Neuronal stem cell (in vitro differentiated cells): ENCODE data around the gene FGL2.
"Not testable (repeated sequence)": the region's sequence is repeated elsewhere in the genome, so short reads cannot be mapped to it uniquely, and the experiment has no call there.

Source experiments
- DNase-seq: peaks from one replicate; pipeline ENCODE4 v3.0.0-alpha.2; 2013; ENCODE audit warnings: low spot score
- H2AFZ ChIP-seq: one replicate; pipeline ENCODE4 v1.6.1; 2013; ENCODE audit warnings: mild to moderate bottlenecking, low read length, inconsistent platforms
- H2AK5ac ChIP-seq: 2 replicates; pipeline ENCODE4 v1.6.1; 2013; ENCODE audit warnings: low read depth, mild to moderate bottlenecking, inconsistent platforms, low read length, moderate library complexity, mixed read lengths
- H2BK120ac ChIP-seq: 2 replicates; pipeline ENCODE4 v1.6.1; 2013; ENCODE audit warnings: low read depth, mild to moderate bottlenecking, inconsistent platforms, low read length, moderate library complexity, mixed read lengths
- H2BK12ac ChIP-seq: one replicate; pipeline ENCODE4 v1.6.1; 2013; ENCODE audit warnings: low read length, inconsistent platforms
- H2BK15ac ChIP-seq: 2 replicates; pipeline ENCODE4 v1.6.1; 2013; ENCODE audit warnings: mild to moderate bottlenecking, low read length, inconsistent platforms, mixed read lengths
- H2BK5ac ChIP-seq: one replicate; pipeline ENCODE4 v1.6.1; 2013; ENCODE audit warnings: inconsistent platforms, mild to moderate bottlenecking, low read length, moderate library complexity
- H3K14ac ChIP-seq: one replicate; pipeline ENCODE4 v1.6.1; 2013; ENCODE audit warnings: low read length, inconsistent platforms
- H3K18ac ChIP-seq: 2 replicates; pipeline ENCODE4 v1.6.1; 2013; ENCODE audit warnings: low read length, inconsistent platforms
- H3K23ac ChIP-seq: 2 replicates; pipeline ENCODE4 v1.6.1; 2013; ENCODE audit warnings: low read depth, mild to moderate bottlenecking, mixed read lengths, low read length, inconsistent platforms; ENCODE audit not compliant: poor library complexity
- H3K27ac ChIP-seq: replicated peaks from 3 replicates; pipeline ENCODE4 v1.5.1; 2013; ENCODE audit warnings: low read length, inconsistent platforms
- H3K27me3 ChIP-seq, 3 experiments: 2 replicates each; pipeline ENCODE4 v1.6.1; 2013; ENCODE audit warnings: low read length in 3 of 3, mild to moderate bottlenecking in 2 of 3, inconsistent platforms in 1 of 3, low read depth in 1 of 3, mixed read lengths in 1 of 3, moderate library complexity in 1 of 3; ENCODE audit not compliant: control insufficient read depth in 3 of 3, insufficient read depth in 3 of 3
- H3K36me3 ChIP-seq, 2 donors: replicated peaks in 1 of 2; 2 replicates each; pipeline ENCODE4 v1.6.1; 2013; ENCODE audit warnings: low read length in 2 of 2; ENCODE audit not compliant: control insufficient read depth in 2 of 2, insufficient read depth in 2 of 2
- H3K4ac ChIP-seq: 2 replicates; pipeline ENCODE4 v1.6.1; 2013; ENCODE audit warnings: inconsistent platforms, mild to moderate bottlenecking, low read length, moderate library complexity
- H3K4me1 ChIP-seq, 2 donors: 1 replicate in 1 of 2; 2 replicates in 1 of 2; pipeline ENCODE4 v1.6.1; 2013; ENCODE audit warnings: low read length in 2 of 2, low read depth in 1 of 2; ENCODE audit not compliant: control insufficient read depth in 2 of 2, insufficient read depth in 1 of 2
- H3K4me2 ChIP-seq: one replicate; pipeline ENCODE4 v1.6.1; 2013; ENCODE audit warnings: mild to moderate bottlenecking, low read length, inconsistent platforms; ENCODE audit not compliant: insufficient read depth, poor library complexity, severe bottlenecking
- H3K4me3 ChIP-seq, 2 donors: 2 replicates each; pipeline ENCODE4 v1.5.1; 2013; ENCODE audit warnings: low read length in 2 of 2, mild to moderate bottlenecking in 2 of 2, inconsistent platforms in 1 of 2, moderate library complexity in 1 of 2
- H3K79me1 ChIP-seq: one replicate; pipeline ENCODE4 v1.6.1; 2013; ENCODE audit warnings: low read depth, mild to moderate bottlenecking, inconsistent platforms, low read length, moderate library complexity
- H3K9ac ChIP-seq: one replicate; pipeline ENCODE4 v1.6.1; 2013; ENCODE audit warnings: mild to moderate bottlenecking, low read depth, low read length, inconsistent platforms; ENCODE audit not compliant: poor library complexity
- H3K9me3 ChIP-seq, 2 donors: replicated peaks in 1 of 2; 2 replicates each; pipeline versions ENCODE3 to v1.6.1; 2013; ENCODE audit warnings: low read length in 2 of 2, mild to moderate bottlenecking in 2 of 2, inconsistent platforms in 1 of 2, low read depth in 1 of 2, mixed read lengths in 1 of 2, moderate library complexity in 1 of 2; ENCODE audit not compliant: control insufficient read depth in 2 of 2, insufficient read depth in 1 of 2
- H4K8ac ChIP-seq: one replicate; pipeline ENCODE4 v1.6.1; 2013; ENCODE audit warnings: low read depth, mild to moderate bottlenecking, inconsistent platforms, low read length, moderate library complexity
- H4K91ac ChIP-seq: one replicate; pipeline ENCODE4 v1.6.1; 2013; ENCODE audit warnings: low read length, low read depth, mild to moderate bottlenecking, inconsistent platforms; ENCODE audit not compliant: poor library complexity
- WGBS, 2 donors: extraction: QIAGEN DNeasy Blood & Tissue Kit; methylation state at CpG; one replicate each; pipeline ENCODE4 v1.1.7; 2013; ENCODE audit warnings: missing lambda C conversion rate in 2 of 2, mixed read lengths in 1 of 2; ENCODE audit not compliant: insufficient read length in 2 of 2, insufficient replicate concordance in 1 of 2; ENCODE audit errors: extremely low coverage in 2 of 2; 5-methylcytosine and 5-hydroxymethylcytosine counted together

The FGL2 gene

DNA sequence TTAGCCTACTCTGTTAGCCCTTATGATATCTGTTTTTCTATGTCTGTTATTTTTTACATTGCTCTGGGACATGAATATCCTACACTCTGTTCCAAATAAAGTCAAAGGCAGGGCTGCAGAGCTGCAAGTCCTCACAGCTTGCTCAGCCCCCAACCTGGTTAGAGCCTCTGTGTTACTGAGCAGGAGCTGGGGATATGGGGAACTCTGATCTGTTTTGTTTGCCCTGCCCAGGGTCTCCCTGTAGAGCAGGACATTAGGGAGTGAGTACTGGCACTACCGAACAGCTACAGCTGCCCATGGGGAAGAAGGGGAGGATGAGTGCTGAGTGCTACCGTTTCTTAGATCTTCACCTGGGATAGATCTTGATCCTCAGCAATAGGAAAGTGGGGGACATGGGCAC is 32.8 kb upstream of the FGL2 start:
- H2BK5ac ChIP-seq = no peak overlapping the region
- H3K9me3 ChIP-seq = no peaks in the 10 kb centered on the region
- no CpG with 5 or more reads among the region's 2 CpGs for WGBS, 2 donors
- no peaks in the 10 kb centered on the region for H3K27me3 ChIP-seq
- H2BK120ac ChIP-seq = no peak overlapping the region
- DNase-seq = no peak
- H3K9ac ChIP-seq = no peak overlapping the region
- H3K4me3 ChIP-seq = no peak overlapping the region
- no peak overlapping the region for H4K91ac ChIP-seq
- peak overlapping the region; percentile 5 for H3K18ac ChIP-seq
- no peaks in the 10 kb centered on the region for H3K79me1 ChIP-seq
- no peak overlapping the region for H3K4ac ChIP-seq
- H3K14ac ChIP-seq = no peak overlapping the region
- H2AK5ac ChIP-seq = no peak overlapping the region
- no peak overlapping the region for H3K4me2 ChIP-seq
- no peak overlapping the region for H3K27ac ChIP-seq
- no peak overlapping the region for H2BK15ac ChIP-seq
- H3K36me3 ChIP-seq = no peaks in the 10 kb centered on the region
- H3K4me1 ChIP-seq = peaks cover 0 to 2% of the 10 kb centered on the region in 2 donors
- no peak overlapping the region for H3K23ac ChIP-seq
- H4K8ac ChIP-seq = no peak overlapping the region
- H2AFZ ChIP-seq = no peak overlapping the region
- H2BK12ac ChIP-seq = no peak overlapping the region

DNA sequence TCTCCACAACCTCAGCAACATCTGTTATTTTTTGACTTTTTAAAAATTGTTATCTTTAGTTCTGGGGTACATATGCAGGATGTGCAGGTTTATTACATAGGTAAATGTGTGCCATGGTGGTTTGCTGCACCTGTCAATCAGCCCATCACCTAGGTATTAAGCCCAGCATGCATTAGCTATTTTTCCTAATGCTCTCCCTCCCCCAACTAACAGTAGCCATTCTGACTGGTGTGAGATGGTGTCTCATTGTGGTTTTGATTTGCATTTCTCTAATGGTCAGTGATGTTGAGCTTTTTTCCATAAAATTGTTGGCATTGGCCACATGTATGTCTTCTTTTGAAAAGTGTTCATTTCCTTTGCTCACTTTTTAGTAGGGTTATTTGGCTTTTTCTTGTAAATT is 29.2 kb upstream of the FGL2 start:
- not testable (repeated sequence) for H3K9ac ChIP-seq, H3K4ac ChIP-seq, H2AK5ac ChIP-seq, H3K4me1 ChIP-seq, H2AFZ ChIP-seq, H3K27ac ChIP-seq, H4K91ac ChIP-seq, H3K4me2 ChIP-seq, H2BK120ac ChIP-seq, H3K79me1 ChIP-seq, H3K27me3 ChIP-seq, H3K23ac ChIP-seq, H2BK5ac ChIP-seq, H3K18ac ChIP-seq, H3K14ac ChIP-seq, DNase-seq, H3K4me3 ChIP-seq, H3K36me3 ChIP-seq, H3K9me3 ChIP-seq, H2BK15ac ChIP-seq, H2BK12ac ChIP-seq, H4K8ac ChIP-seq

DNA sequence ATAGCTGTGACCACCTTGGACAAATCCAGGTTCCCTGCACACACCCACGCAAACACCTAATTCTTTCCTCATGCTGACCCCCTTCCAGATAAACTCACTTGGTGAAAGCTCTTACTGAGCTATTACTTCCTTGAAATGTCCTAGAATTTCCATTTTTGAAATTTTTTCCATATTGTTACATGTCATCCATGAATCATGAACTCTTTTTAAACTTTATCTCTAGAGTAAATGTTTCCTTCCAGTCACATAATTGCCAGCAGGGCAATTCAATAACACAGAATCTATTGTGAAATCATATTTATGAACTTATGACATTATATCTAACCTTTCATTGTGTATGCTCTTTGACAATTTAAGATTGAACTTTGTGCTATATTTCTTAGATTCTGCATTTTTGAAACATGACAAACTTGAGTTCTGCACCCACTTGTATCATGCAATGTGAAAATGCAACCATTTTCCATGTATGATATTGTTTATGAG is 26.8 kb upstream of the FGL2 start:
- Histone ChIP-seq H4K91ac (no peak overlapping the region), H3K4me2 (no peak overlapping the region), H4K8ac (no peak overlapping the region), H2AK5ac (no peak overlapping the region), H2AFZ (no peak overlapping the region), H3K9ac (no peak overlapping the region), H2BK5ac (no peak overlapping the region), H3K79me1 (no peaks in the 10 kb centered on the region), H3K4ac (no peak overlapping the region), H2BK15ac (no peak overlapping the region), H3K4me1 (peaks cover 2 to 4% of the 10 kb centered on the region in 2 donors), H3K23ac (no peak overlapping the region), H2BK120ac (no peak overlapping the region), H3K27ac (no peak overlapping the region), H2BK12ac (no peak overlapping the region), H3K36me3 (no peaks in the 10 kb centered on the region), H3K9me3 (peaks cover 0 to 1% of the 10 kb centered on the region in 2 donors), H3K18ac (no peak overlapping the region), H3K14ac (no peak overlapping the region), H3K4me3 (no peak overlapping the region), H3K27me3 (no peaks in the 10 kb centered on the region)
- no peak for DNase-seq
- WGBS, 2 donors = no CpG with 5 or more reads among the region's 1 CpG

GRCh38 chr7:77223261-77223660 is 23.6 kb upstream of the FGL2 start:
- Histone ChIP-seq H2AK5ac (no peak overlapping the region), H3K23ac (no peak overlapping the region), H3K4me3 (no peak overlapping the region), H2BK15ac (no peak overlapping the region), H3K27ac (no peak overlapping the region), H4K91ac (no peak overlapping the region), H3K9ac (no peak overlapping the region), H2BK12ac (no peak overlapping the region), H3K4me2 (no peak overlapping the region), H3K18ac (no peak overlapping the region), H3K79me1 (no peaks in the 10 kb centered on the region), H3K4ac (no peak overlapping the region), H3K14ac (no peak overlapping the region), H4K8ac (no peak overlapping the region), H3K4me1 (peaks cover 2 to 4% of the 10 kb centered on the region in 2 donors), H2AFZ (no peak overlapping the region), H2BK120ac (no peak overlapping the region), H3K27me3 (no peaks in the 10 kb centered on the region), H3K9me3 (peaks cover 0 to 8% of the 10 kb centered on the region in 2 donors), H2BK5ac (no peak overlapping the region), H3K36me3 (no peaks in the 10 kb centered on the region)
- DNase-seq = no peak
- no CpG with 5 or more reads among the region's 2 CpGs for WGBS, 2 donors
